Measurements from ENCODE around the gene MTOR.

MTOR gene

GRCh38 chr1:11061652-11062365 is 200.5 kb downstream of the MTOR start:
- no peak for DNase-seq (ENCODE audit: low read depth in 3 of 3)

GRCh38 chr1:11059968-11060830 is 202.2 kb downstream of the MTOR start, which contains the start of gene SRM:
Gene SRM (minus strand): TSS chr1:11060018. CDS start chr1:11059943, 75 bp downstream.
- peak; percentile 80 to 91 (median 85) for DNase-seq (ENCODE audit: low read depth in 3 of 3)

GRCh38 chr1:11059155-11059967 is 203.0 kb downstream of the MTOR start:
- no peak for DNase-seq (ENCODE audit: low read depth in 3 of 3)

- DNase-seq (ENCODE audit: low read depth in 3 of 3): no peak
These were observed 203.7 kb downstream of the MTOR start for GRCh38 chr1:11058595-11059154.

- DNase-seq (ENCODE audit: low read depth in 3 of 3): no peak
These were observed 204.3 kb downstream of the MTOR start for GRCh38 chr1:11058026-11058425.

GRCh38 chr1:11057477-11057876 is 204.9 kb downstream of the MTOR start:
- DNase-seq (ENCODE audit: low read depth in 3 of 3): no peak

All from stimulated activated CD4-positive, alpha-beta T cell treated with anti-CD3 and anti-CD28 coated beads, TNF-alpha, amount 100 ng/mL, for 48 hours (primary cell).